HG03196 (cell line): ENCODE results near the gene LGALS3BP.

Experiments used
- ATAC-seq: cut with Tn5 transposase; IDR thresholded peaks from one replicate; pipeline ENCODE4 v1.9.1; 2021; ENCODE audit not compliant: unreplicated experiment

The LGALS3BP gene

DNA sequence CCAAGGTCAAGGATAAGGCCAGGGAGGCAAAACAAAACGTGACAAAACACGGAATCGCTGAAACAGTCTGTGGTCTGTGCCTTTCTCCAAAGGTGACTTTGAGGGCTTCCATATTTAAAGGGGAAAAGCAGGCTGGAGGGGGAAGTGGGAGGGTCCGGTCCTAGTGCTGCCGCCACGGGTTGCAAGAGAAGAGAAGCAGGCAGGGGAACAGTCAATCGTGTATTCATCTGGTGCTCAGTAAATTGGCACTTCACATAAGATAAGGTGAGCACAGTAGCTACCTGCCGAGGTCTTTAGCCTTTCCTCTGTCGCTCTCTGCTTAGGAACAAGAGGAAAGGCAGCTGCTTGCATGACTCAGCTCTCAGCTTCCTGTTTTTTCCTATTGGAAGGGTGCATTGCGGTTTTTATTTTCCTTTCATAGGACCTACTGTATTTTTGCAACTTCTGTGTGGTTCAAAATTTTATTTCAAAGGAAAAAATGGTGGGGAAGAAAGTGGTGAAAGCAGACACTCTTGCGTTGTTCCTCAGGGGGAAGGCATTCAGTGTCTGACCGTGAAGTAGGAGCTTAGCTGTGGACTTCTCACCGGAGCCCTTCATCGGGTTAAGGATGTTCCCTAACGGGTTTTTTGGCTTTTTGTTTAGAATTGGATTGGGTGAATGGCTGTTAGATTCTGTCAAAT is 7.1 kb upstream of the LGALS3BP start:
- ATAC-seq = no peak

DNA sequence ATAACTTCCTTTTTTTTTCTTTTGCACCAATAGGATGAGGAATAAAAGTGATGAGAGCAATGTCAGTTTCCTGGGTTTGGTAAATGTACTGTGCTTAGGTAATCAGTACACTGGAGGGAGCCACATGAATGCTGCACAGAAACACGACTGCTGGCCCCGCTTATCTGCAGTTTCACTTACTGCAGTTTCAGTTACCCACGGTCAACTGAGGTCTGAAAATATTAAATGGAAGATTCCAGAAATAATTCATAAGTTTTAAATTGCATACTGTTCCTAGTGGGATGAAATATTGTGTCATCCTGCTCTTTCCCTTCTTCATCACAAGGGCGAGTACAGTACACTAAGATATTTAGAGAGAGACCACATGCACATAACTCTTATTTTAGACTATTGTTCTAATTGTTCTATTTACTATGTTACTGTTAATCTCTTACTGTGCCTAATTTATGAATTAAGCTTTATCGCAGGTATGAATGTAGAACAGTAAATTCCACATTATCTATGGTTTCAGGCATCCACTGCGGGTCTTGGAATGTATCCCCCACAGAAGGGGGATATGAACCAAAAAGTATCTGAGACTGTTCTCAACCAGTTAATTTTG is 6.4 kb upstream of the LGALS3BP start:
- ATAC-seq = no peak

- no peak for ATAC-seq
Measured at GRCh38 chr17:78985395-78985794, 5.7 kb upstream of the LGALS3BP start.

- ATAC-seq = no peak
Measured at GRCh38 chr17:78981010-78981888, 1.5 kb upstream of the LGALS3BP start.

DNA sequence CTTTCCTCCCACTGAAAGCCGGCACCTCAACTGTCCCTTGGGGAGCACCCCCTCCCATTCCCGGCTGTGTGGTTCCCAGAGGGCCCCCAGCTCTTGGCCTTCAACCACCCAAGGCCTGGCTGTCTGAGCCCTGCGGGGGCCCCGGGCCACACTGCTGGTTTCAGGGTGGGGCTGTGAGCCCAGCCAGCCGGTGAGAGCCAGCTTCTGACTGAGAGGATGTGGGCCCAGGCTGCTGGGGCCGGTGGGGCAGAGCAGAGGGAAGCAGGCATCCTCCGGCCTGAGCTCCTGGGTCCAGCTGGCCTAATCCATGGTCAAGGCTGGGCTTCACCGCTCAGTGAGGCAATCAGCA is 875 bp upstream of the LGALS3BP start:
- ATAC-seq = no peak

DNA sequence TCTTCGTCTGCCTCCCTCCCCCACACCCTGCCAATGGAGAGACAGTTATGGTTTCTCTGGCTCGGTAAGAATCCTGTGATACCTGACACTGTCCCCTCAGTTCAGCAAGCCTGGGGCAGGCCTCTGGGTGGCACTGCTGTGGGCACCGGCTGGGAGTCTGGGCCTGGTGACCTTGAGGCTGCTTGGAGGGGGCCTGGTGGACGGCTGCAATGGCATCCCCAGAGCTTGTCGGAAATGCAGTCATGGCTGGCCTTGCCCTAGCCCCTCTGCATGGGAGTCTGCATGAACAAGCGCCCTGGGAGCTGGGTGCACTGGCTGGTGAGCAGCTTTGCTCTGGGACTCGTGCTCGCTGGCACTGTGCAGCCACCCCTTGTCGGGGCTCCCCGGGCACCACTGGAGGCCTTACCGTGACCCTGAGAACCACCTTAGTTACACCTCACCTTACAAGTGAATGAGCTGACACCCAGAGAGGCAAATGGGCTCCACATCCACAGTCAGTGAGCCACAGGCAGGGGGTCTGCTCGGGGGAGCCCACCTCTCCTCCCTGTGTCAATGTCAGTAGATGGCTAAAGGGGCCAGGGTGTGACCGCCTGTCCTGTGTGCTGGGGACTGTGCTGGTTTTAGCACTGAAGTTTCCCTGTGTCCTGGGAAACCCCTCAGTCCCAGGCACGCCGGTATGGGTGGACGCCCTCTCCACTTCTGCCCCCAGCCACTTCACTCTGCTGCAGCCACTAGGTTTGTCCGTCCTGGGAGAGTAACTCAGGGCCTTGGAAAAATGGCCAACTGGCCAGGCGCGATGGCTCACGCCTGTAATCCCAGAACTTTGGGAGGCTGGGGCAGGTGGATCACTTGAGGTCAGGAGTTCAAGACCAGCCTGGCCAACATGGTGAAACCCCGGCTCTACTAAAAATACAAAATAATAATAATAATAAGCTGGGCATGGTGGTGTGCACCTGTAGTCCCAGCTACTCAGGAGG is 1.4 kb downstream of the LGALS3BP start:
- no peak for ATAC-seq

GRCh38 chr17:78977681-78977943 is 2.1 kb downstream of the LGALS3BP start:
- ATAC-seq = no peak

- ATAC-seq = no peak
Measured at GRCh38 chr17:78976907-78977680, 2.6 kb downstream of the LGALS3BP start.

DNA sequence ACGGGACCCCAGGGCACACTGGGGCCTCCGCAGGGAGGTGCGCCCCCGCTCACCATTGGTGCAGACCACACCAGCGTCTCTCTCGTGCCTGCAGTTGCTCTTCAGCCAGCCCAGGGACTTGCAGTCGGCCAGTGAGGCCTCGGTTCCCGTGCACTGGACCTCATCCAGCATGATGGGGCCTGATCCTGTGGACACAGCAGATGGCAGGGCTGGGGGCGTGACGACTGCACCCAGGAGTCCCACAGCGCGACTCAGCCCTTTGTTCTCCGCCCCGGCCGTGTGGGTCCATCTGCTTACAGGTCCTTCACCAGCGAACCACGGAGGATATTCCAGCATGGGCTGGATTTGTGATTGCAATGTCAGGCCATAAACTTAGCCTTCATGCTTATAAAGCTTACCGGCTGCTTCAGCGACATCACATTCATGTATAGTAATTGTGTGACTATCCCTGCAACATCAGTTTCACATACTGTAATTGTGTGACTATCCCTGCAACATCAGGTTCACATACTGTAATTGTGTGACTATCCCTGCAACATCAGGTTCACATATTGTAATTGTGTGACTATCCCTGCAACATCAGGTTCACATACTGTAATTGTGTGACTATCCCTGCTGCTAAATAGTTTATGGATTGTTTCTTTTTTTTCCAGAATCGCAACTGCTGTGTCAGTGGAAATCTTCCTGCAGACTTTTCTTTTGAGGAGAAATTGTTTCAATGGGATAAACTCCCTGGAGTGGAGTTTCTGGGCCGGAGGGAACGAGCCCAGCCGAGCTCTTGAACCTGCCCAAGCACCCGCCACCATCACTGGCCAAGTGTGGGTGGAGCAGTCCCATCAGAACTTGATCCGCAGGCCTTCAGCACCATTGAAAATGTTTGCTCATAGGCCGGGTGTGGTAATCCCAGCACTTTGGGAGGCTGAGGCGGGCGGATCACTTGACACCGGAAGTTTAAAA is 4.8 kb downstream of the LGALS3BP start:
- ATAC-seq = no peak

DNA sequence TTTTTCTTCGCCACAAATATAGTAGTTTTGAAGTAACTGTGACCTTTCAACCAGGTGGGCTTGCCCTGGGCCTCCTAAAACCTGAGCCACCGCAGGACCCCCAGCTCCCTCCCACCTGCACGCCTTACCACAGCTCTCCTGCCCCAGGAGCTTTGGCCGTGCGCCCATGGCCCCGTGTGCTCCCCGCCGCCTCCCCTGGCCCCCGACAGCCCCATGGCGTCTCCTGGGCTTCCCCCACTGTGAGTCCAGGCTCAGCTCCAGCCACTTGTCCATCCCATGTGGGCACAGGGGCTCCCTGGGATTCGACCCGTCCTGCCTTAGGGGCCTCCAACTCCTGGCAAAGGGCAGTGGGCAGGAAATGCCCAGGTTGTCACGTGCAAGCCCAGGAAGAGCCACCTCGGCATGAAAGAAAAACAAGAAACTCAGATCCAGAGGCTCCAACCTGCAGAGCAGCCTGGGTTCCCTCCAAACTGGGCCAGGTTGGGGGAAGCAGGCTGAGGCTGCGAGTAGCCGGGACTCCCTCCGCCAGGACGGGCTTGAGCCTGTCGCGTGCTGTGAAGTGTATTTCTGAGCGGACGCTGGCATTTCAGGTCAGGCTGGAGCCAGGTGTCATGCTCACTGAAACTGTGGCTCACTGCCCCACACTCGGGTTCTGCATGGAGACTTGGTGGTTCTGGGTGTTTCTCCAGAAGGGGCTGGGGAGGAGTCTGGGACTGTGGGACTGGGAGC is 5.8 kb downstream of the LGALS3BP start:
- no peak for ATAC-seq

DNA sequence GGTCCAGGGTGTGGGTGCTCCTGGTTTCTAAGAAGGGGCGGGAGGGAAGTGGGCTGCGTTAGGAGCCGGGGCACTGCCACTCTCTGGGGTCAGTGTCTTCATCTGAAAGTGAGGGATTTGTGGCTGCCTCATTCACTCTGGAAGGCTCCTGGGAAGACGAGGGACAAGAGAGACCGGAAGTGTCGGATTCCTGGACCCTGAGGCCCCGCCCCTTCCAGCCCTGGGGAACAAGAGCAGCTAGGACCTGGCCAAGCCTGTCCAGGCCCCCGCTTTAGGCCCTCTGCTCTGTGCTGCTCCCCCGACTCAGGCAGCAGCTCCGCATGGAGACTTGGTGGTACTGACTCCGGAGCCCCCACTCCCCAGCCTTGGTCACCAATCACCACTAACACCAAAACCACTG is 6.5 kb downstream of the LGALS3BP start:
- ATAC-seq = no peak

- ATAC-seq = no peak
Measured at GRCh38 chr17:78972507-78973105, 7.1 kb downstream of the LGALS3BP start.

DNA sequence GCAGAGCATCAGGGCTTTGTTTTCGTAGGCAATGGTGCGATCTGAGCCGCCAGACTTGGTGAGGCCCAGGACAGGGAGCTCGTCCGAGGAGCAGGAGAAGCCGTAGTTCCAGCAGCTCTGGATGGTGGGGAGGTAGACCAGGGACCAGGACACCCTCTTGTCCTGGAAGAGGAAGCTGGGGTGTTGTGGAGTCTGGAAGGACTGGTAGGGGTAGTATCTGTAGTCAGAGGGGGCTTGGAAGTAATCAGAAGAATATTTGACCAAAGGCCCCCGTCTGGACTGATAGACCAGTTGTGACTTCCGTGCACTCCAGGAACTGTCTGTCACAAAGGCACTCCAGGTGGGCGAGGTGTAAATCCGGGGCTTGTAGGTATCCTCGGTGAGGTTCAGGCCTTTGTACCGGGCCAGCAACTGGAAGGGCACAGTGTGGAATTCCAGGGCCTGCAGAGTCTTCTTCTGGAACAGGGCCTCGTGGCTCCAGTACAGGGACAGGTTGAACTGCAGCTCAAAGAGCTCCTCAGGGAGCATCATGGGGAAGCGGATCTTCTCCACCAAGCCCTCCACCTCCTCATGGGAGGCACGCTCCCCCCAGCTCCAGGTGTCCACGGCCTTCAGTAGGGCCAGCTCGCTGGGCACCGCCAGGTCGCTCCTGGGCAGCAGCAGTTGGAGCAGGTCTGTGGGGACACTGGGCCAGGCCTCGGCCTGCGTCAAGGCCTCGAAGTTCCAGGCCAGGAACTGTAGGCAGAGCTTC is 7.8 kb downstream of the LGALS3BP start:
- ATAC-seq = no peak

DNA sequence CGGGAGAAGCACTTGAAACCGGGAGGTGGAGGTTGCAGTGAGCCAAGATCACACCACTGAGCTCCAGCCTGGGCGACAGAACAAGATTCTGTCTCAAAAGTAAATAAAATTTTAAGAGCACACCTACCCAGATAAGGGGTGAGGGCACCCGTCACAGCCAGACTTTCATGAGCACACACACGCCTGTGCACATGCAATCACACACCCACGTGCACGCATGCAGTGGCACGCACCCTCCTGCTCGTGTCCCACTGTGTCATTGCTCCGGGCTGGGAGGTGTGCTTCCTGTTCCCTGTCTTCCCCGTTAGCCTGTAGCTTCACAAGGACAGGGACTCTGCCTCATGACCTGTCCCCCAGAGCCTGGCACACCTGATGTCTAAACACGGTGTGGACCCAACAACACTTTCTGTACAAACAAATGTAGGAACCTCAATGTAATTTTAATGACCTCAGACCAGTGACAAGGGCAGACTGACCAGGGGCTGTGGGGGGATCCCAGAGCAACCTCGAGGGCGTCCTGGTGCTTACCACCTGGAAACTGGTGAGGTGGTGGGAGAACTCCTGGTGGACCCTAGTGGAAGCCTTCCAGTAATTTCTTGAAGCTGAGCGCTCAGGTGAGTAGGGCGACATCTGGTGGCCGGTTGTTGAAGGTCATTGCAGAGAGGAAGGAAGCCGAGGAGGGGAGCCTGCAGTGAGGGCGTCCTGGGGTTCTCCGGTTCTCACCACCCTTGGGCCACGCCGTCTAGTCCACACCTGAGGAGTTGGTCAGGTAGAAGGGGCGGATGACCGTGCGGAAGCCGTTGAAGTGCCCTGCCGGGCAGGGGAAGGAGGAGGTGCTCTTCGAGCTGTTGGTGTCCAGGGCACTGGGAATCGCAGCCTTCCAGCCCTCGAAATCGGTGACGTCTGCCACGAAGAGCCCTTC is 8.6 kb downstream of the LGALS3BP start:
- no peak for ATAC-seq

DNA sequence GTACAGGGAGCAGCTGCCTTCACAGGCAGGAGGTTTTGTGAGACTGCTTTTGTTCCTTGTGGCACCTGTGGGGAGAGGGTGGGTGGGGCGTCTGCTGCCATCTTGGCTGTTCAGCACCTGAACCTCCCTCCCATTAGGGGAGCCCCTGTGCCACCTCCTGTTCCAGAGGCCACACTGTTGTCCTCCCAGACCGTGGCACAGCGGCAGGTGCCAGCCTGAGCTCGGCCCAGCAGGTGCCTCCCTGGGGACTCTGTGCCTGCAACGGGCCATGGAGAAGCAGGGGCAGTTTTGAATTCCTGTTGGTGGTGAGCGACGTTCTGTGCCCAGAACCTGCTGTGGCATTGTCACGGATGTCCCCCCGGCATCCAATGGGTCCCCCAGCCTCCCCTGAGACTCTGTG is 9.9 kb downstream of the LGALS3BP start:
- ATAC-seq = no peak

- no peak for ATAC-seq
Measured at GRCh38 chr17:78967782-78968362, 11.9 kb downstream of the LGALS3BP start.
